ENCODE data around the gene BCAS1.

DNA sequence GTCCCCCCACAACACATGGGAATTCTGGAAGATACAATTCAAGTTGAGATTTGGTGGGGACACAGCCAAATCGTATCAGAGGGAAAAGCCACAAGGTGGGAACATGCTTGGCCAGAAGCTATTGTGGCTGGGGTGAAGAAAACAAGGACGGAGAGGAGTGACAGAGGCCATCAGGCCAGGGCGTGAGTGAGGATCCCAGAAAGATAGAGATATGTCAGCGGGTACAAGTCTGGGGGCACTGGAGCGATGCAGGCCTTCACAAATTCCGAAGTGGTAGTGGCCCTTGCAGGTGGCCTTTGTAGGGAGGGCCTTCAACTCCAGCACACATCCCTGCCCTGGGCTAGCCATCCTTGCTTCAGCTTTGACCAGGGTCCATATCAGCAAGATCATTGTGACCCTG is 159.1 kb downstream of the BCAS1 start:
- TF ChIP-seq, protein P1, sequence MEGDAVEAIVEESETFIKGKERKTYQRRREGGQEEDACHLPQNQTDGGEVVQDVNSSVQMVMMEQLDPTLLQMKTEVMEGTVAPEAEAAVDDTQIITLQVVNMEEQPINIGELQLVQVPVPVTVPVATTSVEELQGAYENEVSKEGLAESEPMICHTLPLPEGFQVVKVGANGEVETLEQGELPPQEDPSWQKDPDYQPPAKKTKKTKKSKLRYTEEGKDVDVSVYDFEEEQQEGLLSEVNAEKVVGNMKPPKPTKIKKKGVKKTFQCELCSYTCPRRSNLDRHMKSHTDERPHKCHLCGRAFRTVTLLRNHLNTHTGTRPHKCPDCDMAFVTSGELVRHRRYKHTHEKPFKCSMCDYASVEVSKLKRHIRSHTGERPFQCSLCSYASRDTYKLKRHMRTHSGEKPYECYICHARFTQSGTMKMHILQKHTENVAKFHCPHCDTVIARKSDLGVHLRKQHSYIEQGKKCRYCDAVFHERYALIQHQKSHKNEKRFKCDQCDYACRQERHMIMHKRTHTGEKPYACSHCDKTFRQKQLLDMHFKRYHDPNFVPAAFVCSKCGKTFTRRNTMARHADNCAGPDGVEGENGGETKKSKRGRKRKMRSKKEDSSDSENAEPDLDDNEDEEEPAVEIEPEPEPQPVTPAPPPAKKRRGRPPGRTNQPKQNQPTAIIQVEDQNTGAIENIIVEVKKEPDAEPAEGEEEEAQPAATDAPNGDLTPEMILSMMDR (conservative IDR thresholded peaks at IDR 0.05): no peak
- no peak for TF ChIP-seq ZFX (IDR thresholded peaks at IDR 0.05)

Data from C4-2B (cell line).